Stimulated activated CD8-positive, alpha-beta memory T cell treated with anti-CD3 and anti-CD28 coated beads, Interleukin-2, amount 100 ng/mL, for 1 hour (primary cell): ENCODE measurements around the gene ZEB1.
"Not testable (repeated sequence)": the region's sequence is repeated elsewhere in the genome, so short reads cannot be mapped to it uniquely, and the experiment has no call there.

Experiments used
- DNase-seq, 2 donors: peaks; one replicate each; pipeline ENCODE4 v3.0.0-alpha.2; 2020; ENCODE audit warnings: low read depth in 2 of 2

ZEB1 gene

DNA sequence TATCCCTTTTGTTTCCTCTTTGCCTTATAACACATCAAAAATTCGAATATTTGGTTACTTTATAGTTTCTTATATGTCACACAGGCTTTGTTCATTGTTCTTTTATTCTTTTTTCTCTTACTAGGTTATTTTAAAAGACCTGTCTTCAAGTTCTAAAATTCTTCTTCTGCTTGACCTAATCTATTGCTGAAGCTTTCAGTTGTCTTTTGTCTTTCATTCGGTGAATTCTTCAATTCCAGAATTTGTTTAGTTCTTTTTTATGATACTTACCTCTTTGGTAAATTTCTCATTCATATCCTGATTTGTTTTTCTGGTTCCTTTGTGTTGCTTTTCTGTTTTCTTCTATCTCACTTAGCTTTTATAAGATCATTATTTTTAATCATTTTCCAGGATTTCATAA, 188.4 kb downstream of the ZEB1 start:
- DNase-seq, result no peak

DNA sequence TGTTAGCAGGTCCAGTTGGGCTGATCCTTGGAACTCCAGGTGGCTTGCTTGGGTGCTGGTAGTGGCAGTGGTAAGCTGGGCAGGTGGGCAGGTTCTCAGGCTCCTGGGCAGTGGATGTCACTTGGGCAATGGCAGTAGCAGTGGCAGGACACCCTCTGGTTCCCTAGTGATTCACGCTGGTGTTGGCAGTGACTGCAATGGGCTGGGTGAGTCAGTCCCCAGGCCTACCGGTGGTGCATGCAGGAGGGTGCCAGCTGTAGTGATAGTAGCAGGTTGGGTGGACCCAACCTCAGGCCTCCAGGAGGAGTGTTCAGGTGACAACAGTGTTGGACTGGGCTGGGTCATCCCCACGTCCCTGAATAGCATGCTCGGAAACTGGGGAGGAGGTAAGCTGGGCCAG, 189.2 kb downstream of the ZEB1 start:
- DNase-seq, result no peak

DNA sequence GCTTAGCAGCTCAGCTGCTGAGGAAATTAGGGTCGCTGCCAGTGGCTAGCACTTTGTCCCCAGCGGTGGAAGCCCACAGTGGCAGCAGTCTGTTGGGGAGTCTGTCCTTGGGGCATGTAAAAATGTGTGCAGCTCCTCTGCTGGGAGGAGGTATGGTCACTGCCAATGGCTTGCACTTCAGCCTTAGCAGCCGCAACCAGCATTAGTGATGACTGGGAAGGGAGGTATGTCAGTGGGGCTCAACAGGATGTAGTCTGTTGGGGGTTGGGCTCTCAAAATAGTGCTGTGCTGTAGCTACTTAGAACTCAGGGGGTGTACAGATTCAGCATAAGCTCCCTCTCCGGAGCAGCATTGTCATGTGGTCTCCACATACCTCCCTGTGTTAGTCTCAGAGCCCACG, 189.9 kb downstream of the ZEB1 start:
- DNase-seq, result no peak

DNA sequence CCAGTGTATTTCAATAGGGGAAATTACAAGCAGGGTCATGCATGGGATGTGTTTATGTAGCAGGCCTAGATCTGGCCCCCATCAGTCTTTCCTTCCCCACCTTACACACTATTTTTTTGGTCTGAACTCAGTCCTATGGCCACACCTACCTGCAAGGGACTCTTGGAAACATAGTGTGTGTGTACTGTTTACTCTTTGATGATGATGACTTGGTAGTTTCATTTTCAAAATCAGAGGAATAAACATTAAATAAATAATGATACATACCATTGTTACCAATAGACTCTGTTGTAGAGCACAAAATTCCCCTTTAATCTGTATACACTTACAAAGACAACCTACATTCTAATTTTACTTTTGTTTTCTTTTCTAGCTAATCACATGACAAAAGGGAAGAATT, 191.0 kb downstream of the ZEB1 start:
- no peak for DNase-seq

DNA sequence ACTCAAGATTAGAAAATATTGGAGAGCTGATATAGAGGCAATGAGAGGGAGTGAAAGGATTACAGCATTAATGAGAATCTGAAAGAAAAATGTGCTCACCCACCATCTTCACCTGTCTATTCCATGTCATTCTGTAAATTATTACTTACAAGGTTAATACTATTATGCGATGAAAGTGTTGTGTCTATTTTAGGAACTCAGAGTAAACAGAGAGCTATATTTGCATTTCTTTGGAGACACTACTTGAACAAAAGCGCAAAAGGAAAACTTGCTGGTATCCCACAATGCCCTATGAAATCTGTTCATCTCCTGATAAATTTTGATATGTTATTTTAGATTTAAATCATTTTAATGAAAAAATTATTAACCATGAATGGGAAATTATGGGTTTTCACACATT, 196.1 kb downstream of the ZEB1 start:
- no peak for DNase-seq

DNA sequence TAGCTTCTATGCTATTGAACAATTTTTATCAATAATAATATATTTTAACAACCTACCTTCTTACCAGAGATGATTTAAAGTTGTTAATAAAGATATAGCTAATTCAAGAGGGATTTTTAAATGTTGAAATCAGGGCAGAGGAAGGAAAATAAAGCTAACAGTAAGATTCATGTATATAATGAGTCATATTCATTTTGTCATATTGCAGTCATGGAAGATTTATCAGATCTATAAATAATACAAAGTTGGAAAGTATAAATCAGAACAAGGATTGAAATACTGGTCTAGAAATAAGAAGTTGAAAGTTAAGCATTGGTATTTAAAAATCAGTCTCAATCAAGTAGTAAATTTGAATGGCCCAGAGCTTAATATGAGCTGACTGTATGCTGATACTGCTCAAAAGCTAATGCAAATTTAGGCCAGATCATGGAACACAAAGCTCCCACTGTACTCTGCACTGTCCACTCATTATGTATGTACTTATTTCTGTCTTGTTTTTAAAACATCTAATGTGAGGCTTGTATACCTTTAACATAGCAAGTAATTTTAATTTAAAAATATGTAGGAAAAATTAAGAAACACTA, 196.9 kb downstream of the ZEB1 start:
- no peak for DNase-seq

DNA sequence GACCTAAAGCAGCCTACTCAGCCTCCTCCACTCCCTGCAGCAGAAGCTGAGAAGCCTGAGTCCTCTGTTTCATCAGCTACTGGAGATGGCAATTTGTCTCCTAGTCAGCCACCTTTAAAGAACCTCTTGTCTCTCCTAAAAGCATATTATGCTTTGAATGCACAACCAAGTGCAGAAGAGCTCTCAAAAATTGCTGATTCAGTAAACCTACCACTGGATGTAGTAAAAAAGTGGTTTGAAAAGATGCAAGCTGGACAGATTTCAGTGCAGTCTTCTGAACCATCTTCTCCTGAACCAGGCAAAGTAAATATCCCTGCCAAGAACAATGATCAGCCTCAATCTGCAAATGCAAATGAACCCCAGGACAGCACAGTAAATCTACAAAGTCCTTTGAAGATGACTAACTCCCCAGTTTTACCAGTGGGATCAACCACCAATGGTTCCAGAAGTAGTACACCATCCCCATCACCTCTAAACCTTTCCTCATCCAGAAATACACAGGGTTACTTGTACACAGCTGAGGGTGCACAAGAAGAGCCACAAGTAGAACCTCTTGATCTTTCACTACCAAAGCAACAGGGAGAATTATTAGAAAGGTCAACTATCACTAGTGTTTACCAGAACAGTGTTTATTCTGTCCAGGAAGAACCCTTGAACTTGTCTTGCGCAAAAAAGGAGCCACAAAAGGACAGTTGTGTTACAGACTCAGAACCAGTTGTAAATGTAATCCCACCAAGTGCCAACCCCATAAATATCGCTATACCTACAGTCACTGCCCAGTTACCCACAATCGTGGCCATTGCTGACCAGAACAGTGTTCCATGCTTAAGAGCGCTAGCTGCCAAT, 202.2 kb downstream of the ZEB1 start:
- DNase-seq, result no peak

DNA sequence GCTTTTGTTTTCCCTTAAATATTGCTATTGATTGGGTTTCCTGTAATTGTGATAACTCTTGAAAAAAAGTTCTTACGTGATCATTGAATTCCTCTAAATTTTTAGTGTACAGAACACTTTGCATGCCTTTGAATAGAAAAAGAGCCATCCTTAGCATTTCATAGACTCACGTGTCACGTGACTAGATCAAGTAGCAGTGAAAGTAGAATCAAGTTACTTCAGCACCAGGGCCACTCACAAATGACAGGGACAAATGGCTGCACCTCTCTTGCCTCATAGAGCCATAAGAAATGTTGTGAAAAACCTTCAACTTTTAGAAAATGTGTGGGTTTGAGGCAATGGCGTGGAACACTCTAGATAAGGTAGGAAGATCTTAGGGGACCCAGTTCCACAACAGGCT, 203.8 kb downstream of the ZEB1 start:
- DNase-seq, result no peak

DNA sequence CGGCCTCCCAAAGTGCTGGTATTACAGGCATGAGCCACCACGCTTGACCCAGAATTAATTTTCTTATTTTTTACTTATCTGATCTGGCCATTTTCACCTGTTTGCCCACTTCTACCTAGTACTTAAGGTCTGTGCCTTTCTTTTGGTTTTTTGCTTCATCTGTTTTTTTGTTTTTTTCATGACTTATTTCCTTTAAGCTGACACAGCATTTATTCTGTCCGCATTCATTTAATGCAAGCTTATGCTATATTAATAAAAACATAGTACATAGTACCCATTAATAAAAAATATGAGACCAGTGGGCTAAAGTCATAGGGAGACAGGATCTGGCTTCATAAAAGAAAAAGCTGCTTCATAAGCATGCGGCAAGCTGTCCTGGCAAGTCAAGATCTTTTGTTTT, 205.4 kb downstream of the ZEB1 start:
- no peak for DNase-seq

DNA sequence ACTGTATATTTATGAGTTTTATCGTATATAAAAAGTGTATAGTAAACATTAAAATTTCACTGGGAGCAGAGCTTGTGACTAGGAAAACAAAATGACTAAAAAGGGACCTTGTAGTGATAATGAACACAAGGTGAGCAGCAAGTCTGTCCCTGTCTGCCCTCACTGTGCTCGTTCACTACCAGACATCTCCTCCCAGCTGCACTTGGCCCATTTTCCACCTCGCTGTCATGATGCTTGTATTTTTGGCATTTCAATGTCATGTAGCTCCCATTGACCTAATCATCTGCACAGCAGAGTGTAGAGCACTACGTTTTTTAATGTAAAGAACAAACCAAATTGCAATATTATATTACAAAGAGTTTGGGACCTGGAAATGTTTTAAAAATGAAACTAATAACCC, 207.2 kb downstream of the ZEB1 start:
- DNase-seq, result no peak

DNA sequence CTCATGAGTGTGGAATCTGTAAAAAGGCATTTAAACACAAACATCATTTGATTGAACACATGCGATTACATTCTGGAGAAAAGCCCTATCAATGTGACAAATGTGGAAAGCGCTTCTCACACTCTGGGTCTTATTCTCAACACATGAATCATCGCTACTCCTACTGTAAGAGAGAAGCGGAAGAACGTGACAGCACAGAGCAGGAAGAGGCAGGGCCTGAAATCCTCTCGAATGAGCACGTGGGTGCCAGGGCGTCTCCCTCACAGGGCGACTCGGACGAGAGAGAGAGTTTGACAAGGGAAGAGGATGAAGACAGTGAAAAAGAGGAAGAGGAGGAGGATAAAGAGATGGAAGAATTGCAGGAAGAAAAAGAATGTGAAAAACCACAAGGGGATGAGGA, 207.7 kb downstream of the ZEB1 start:
- DNase-seq, result no peak

DNA sequence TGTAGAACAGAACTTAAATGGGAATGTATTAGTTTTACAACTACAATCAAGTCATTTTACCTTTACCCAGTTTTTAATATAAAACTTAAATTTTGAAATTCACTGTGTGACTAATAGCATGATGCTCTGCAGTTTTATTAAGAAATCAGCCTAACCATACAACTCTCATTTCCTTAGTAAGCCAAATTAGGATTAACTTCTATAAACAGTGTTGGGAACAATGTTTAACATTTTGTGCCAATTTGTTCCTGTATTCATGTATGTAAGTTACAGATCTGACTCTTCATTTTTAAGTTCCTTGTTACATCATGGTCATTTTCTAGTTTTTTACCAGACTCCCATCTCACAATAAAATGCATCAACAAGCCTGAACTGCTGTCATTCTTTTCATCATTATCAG, 209.8 kb downstream of the ZEB1 start:
- DNase-seq, result no peak

DNA sequence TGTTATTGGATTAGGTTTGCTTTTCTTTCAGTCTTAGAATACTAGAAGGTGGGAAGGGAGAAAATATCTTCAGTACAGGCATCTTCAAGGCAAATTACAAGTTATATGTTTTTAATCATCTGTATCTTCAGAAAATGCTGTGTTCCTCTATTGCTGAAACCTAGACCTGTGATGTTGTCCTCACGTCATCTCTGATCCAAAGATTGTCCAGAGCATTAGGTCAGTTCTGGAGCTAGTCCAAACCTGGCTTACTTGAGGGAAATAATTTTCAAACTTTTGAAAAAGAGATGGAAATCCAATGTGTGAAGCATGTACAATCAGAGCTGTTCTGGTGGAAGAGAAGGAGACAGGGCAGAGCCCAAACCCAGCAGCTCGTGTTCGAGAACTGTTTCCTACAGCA, 217.3 kb downstream of the ZEB1 start:
- DNase-seq, result no peak

DNA sequence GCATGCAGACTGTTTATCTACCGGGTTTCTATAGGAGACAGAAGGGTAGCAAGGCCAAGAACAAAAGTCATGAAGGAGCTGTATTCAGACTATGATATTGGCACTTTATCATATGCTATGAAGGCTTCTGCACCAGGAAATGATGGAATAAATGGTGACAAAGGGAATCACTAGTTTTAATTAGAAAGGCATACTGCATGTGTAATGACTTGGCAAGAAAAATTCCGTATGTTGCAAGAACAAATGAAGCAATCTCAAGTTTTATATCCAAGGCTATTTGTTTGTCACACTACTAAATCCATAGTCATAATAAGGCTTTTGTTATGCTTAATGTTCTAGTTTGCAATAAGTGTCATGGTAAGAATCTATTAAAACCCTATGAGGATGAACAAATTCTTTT, 230.9 kb downstream of the ZEB1 start:
- DNase-seq, result no peak

DNA sequence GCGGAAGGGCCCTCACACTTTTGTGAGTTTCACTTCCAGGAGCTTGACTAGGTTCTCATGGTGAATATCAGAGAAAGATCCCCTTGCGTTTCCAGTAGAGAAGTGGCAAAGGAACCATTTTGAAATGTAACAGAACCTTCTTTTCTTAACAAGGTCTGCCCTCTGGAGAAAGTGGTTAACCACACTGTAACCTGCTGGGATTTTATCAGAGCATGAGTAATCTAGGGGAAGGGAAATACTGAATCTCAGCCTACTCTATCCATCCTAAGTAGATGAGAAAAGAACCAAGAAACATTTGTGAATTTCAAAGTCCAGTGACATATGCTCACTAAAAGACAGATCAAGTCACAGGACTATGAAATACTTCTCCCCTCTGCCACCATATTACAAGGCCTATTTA, 235.5 kb downstream of the ZEB1 start:
- no peak for DNase-seq

DNA sequence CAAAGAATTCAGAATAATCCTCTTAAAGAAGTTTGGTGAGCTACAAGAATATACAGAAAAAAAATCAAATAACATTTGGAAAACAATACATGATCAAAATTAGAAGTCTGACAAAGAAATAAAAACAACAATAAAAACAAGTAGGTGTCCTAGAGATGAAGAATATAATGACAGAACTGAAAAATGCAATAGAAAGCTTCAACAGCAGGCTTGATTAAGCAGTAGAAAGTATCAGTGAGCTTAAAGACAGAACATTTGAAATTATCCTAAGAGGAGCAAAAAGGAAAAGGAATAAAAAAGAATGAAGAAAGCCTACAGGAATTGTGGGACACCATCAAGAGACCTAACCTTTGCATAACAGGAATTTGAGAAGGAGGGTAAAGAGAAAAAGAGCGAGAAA, 238.8 kb downstream of the ZEB1 start:
- DNase-seq, result no peak

DNA sequence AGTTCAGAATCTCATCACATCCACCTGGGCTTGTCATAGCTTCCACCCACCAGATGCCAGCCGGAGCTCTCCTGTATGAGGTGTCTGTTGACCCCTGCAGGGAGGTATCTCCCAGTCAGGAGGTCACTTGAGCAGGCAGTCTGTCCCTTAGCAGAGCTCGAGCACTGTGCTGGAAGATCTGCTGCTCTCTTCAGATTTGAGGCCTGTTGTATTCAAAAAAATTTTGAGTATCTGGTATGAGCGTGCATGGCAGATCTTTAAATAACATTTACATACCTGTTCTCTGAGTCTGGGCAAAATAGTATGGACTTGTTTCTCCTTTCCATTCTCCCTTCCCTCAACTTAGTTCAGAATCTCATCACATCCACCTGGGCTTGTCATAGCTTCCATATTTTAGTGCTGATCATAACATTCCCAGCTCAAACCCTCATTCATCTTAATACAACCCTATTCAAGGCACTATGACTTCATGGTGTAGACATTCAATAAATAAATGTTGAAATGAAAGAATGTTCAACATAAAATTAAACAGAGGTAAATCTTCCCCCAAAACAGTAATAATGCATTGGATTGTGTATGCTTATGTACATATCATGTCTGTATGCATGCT, 249.3 kb downstream of the ZEB1 start:
- DNase-seq, result not testable (repeated sequence)

DNA sequence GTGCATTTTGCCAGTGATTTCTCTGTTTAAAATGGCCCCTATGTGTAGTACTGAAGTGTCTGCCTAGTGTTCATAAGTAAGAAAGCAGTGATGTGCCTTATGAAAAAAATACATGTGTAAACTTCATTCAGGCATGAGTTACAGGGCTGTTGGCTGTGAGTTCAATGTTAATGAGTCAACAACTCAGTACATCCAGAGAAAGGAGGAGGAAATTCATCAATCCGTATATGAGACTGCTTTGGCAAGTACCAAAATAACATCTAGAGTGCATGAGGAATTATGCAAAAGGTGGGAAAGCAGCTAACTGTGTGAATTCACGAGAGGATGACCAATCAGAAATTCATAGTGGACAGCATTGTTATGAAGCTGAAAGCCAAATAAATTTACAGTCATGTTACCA, 255.6 kb downstream of the ZEB1 start:
- no peak for DNase-seq

DNA sequence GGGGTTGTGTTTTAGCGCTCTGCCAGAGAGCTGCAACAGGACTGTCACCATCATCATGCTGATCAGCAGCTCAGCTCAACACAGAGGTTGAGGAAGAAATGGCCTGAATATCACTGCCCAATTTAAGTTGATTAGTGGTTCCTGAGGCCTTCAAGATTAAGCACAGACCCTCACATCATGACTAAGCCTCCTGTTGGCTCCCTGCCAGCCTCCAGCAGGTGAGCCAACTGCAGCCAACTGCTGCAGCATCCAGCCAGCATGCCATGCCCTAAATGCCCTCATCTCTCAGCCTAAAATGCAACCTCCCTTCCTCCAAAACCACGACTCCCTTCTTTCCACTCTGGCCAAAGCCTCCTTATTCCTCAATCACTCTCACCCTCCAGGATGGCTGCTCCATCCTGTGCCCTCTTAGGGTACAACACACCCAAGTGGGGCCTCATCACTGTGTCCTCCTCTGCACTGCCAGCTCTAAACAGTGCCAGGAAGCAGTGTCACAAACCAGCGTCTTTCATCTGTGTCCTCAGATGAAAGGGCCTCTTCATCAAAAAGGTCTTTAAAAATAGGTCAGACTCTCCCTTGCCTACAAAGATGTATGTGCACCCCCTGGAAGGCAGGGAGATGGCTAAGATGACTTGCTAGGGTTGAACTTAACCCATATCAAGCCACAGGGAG, 259.3 kb downstream of the ZEB1 start:
- DNase-seq, result no peak

DNA sequence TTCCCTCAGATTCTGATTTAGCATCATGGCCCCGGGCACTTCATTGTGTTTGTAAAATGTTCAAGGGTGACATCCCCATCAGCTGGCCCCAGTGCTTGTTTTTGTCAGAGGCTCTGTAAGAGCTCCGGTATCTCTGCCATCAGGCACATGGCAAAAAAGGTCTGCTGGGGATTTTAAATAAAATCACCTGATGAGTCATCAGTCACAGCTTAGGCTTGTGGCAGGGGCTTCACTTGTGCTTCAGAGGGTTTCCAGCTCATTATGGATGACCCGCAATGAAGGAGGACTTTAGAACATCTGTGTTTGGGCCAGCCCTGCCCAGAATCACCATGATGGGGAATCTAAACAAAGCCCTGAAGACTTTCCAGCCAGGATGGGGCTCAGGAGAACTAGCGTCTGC, 259.9 kb downstream of the ZEB1 start:
- DNase-seq, result no peak
